ENCODE results near the gene CUBN. TPM values are rescaled to one million over a fixed set of nuclear protein-coding genes. Genes with fewer than 3 reads are reported as not detected.

The CUBN gene
- total RNA-seq, 1 donor from 2014 or later, result 1.0 TPM

DNA sequence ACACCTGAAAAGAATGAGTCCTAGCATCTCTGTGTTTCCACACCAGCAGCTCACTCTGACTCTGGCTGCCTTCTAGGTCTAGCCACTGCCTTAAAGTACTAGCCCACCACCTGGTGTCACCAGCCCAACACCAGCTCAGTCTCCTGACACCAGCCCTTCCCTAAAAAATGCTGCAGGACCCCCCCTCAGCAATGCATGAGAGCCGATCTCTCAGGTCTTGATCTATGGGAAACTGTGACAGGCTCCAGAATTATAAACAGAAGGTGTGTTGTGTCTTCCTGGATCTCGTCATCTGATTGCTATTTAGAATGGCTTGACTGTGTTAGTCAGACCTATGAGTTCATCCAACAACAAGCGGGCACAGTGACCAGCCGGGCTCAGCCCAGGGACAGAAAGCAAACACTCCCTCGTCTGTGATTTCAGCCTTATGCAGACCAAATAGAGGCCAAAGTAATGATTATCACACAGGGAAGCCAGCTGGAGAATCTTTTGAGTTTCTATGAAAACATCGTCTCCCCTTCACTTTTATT is 66.6 kb downstream of the CUBN start:
- Mint-ChIP-seq H3K36me3 (peaks cover 3% of the 10 kb centered on the region), H3K4me1 (ENCODE audit: unreplicated experiment) (peaks cover 67% of the 10 kb centered on the region), H3K4me3 (peak overlapping the region; percentile 24), H3K27me3 (no peaks in the 10 kb centered on the region), H3K27ac (peak overlapping the region; percentile 73), H3K9me3 (peaks cover 7% of the 10 kb centered on the region)
- no peak for DNase-seq (ENCODE audit: extremely low spot score, unreplicated experiment)
- TF ChIP-seq, protein P1, sequence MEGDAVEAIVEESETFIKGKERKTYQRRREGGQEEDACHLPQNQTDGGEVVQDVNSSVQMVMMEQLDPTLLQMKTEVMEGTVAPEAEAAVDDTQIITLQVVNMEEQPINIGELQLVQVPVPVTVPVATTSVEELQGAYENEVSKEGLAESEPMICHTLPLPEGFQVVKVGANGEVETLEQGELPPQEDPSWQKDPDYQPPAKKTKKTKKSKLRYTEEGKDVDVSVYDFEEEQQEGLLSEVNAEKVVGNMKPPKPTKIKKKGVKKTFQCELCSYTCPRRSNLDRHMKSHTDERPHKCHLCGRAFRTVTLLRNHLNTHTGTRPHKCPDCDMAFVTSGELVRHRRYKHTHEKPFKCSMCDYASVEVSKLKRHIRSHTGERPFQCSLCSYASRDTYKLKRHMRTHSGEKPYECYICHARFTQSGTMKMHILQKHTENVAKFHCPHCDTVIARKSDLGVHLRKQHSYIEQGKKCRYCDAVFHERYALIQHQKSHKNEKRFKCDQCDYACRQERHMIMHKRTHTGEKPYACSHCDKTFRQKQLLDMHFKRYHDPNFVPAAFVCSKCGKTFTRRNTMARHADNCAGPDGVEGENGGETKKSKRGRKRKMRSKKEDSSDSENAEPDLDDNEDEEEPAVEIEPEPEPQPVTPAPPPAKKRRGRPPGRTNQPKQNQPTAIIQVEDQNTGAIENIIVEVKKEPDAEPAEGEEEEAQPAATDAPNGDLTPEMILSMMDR (conservative IDR thresholded peaks at IDR 0.05), result no peak

DNA sequence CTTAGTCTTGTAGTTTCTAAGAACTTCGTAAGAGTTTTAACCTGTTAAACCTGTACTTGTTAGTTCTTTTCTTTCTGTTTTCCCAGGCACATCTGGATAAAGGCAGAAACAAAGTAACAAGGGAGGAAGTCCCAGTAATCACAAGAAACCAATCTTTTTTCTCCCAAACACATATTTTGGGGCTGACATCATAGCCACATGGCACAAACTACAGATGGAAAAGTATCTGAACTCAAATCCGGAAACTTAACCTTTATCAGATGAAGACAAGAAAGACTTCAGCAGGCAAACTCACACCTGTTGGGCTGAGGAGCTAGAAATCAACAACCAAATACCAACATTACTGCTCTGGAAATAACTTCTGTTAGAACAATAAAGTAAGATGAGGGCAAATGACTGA is 67.1 kb downstream of the CUBN start:
- Mint-ChIP-seq H3K36me3 (peaks cover 2% of the 10 kb centered on the region), H3K27me3 (no peaks in the 10 kb centered on the region), H3K4me1 (ENCODE audit: unreplicated experiment) (peaks cover 63% of the 10 kb centered on the region), H3K4me3 (peak overlapping the region; percentile 11), H3K27ac (peak overlapping the region; percentile 73), H3K9me3 (peaks cover 6% of the 10 kb centered on the region)
- no peak for DNase-seq (ENCODE audit: extremely low spot score, unreplicated experiment)
- TF ChIP-seq, protein P1 (conservative IDR thresholded peaks at IDR 0.05), result no peak

DNA sequence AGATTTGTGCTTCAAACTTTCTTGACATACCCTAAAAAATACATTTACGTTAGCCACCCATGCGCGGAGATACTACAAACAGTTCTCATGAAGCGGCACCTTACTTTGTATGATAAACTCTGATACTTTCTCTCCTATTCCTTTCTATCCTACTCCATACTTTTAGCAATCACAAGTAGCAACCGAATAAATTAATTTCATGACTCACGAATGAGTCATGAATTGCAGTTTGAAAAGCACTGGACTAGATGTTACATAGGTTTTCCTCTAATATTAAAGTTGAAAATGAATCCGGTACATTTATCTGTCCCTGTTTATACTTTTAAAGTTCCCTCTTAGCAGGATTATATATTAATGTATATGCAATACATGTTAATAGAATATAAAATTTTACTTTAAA is 67.6 kb downstream of the CUBN start:
- H3K27ac Mint-ChIP-seq, result peak overlapping the region; percentile 73
- H3K27me3 Mint-ChIP-seq, result no peaks in the 10 kb centered on the region
- H3K4me1 Mint-ChIP-seq (ENCODE audit: unreplicated experiment), result peaks cover 60% of the 10 kb centered on the region
- peaks cover 4% of the 10 kb centered on the region for H3K9me3 Mint-ChIP-seq
- DNase-seq (ENCODE audit: extremely low spot score, unreplicated experiment), result no peak
- no peaks in the 10 kb centered on the region for H3K36me3 Mint-ChIP-seq
- H3K4me3 Mint-ChIP-seq, result no peak overlapping the region
- TF ChIP-seq, protein P1 (conservative IDR thresholded peaks at IDR 0.05), result no peak

DNA sequence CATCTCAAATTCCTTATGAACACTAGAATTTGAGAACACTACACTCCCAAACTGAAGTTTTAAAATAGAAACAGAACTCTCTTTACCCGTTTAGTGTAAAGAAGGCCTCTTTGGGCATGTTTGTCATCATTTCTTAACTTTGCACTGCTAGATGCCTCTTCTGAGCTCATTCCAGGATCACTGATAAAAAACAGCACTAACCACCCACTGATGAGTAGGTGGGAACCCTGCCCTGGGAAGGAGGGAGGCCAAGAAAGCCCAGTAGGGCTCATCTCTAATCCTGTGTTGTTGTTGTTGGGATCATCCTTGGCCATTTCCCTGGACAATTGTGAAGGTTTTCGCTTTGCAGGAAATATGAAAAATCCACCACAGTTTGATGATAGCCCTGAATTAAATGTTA is 68.2 kb downstream of the CUBN start:
- H3K27me3 Mint-ChIP-seq, result no peaks in the 10 kb centered on the region
- TF ChIP-seq, protein P1 (conservative IDR thresholded peaks at IDR 0.05), result no peak
- H3K4me1 Mint-ChIP-seq (ENCODE audit: unreplicated experiment), result peaks cover 60% of the 10 kb centered on the region
- H3K4me3 Mint-ChIP-seq, result no peak overlapping the region
- no peak for DNase-seq (ENCODE audit: extremely low spot score, unreplicated experiment)
- peaks cover 4% of the 10 kb centered on the region for H3K9me3 Mint-ChIP-seq
- H3K36me3 Mint-ChIP-seq, result no peaks in the 10 kb centered on the region
- no peak overlapping the region for H3K27ac Mint-ChIP-seq

DNA sequence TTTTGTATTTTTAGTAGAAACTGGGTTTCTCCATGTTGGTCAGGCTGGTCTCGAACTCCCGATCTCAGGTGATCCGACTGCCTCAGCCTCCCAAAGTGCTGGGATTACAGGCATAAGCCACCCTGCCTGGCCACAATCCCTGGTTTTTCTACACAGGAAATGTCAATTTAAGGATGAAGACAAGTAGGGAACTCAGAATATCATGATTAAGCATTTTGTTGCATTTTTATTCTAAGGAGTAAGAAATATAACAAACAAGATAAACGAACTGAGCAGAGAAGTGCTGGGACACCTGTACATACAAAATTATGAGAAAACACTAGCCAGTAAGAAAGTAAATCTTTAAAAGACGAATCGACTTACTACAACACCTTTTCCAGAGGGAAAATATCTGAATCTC is 69.3 kb downstream of the CUBN start:
- H3K4me3 Mint-ChIP-seq, result no peak overlapping the region
- no peaks in the 10 kb centered on the region for H3K27me3 Mint-ChIP-seq
- H3K36me3 Mint-ChIP-seq, result no peaks in the 10 kb centered on the region
- TF ChIP-seq, protein P1 (conservative IDR thresholded peaks at IDR 0.05), result no peak
- no peak overlapping the region for H3K27ac Mint-ChIP-seq
- peaks cover 58% of the 10 kb centered on the region for H3K4me1 Mint-ChIP-seq (ENCODE audit: unreplicated experiment)
- no peak for DNase-seq (ENCODE audit: extremely low spot score, unreplicated experiment)
- peaks cover 4% of the 10 kb centered on the region for H3K9me3 Mint-ChIP-seq
